ENCODE measurements around the gene OBSL1. TPM values are rescaled to one million over a fixed set of nuclear protein-coding genes. Genes with fewer than 3 reads are reported as not detected.

The OBSL1 gene
- polyA plus RNA-seq, 3 donors = 0.09 TPM; not detected in 2

GRCh38 chr2:219597552-219598307, 26.4 kb upstream of the OBSL1 start, which contains the start of gene STK11IP:
STK11IP (plus strand) TSS chr2:219597857; CDS start chr2:219598120, 263 bp downstream.
- Mint-ChIP-seq H3K27ac (peak within 1 kb of the TSS; percentile 94 to 99 (median 97)), H3K9me3 (peaks cover 0 to 1% (median 0%) of the 10 kb centered on the region in 7 donors), H3K36me3 (peaks cover 21 to 25% of the 10 kb centered on the region in 2 donors), H3K27me3 (ENCODE audit: low read depth in 3 of 3) (peaks cover 3 to 7% (median 4%) of the 10 kb centered on the region in 3 donors), H3K4me3 (peak within 1 kb of the TSS; percentile 95 to 96), H3K4me1 (peaks cover 22% of the 10 kb centered on the region)
- H3K9ac ChIP-seq (ENCODE audit: insufficient read depth, low read length, poor library complexity, severe bottlenecking) = peak within 1 kb of the TSS; percentile 65
- TF ChIP-seq, protein P1, sequence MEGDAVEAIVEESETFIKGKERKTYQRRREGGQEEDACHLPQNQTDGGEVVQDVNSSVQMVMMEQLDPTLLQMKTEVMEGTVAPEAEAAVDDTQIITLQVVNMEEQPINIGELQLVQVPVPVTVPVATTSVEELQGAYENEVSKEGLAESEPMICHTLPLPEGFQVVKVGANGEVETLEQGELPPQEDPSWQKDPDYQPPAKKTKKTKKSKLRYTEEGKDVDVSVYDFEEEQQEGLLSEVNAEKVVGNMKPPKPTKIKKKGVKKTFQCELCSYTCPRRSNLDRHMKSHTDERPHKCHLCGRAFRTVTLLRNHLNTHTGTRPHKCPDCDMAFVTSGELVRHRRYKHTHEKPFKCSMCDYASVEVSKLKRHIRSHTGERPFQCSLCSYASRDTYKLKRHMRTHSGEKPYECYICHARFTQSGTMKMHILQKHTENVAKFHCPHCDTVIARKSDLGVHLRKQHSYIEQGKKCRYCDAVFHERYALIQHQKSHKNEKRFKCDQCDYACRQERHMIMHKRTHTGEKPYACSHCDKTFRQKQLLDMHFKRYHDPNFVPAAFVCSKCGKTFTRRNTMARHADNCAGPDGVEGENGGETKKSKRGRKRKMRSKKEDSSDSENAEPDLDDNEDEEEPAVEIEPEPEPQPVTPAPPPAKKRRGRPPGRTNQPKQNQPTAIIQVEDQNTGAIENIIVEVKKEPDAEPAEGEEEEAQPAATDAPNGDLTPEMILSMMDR (IDR thresholded peaks at IDR 0.05) = no peak
- peak within 1 kb of the TSS; percentile 65 to 81 (median 80) for H3K4me3 ChIP-seq (replicated peaks in 1 of 3; ENCODE audit: low read depth in 2 of 3, low read length in 3 of 3)
- H3K4me2 ChIP-seq (replicated peaks; ENCODE audit: extremely low read depth, low read length, poor library complexity, severe bottlenecking) = peak within 1 kb of the TSS; percentile 72
- H3K27ac ChIP-seq (ENCODE audit: low read depth in 1 of 2, low read length in 2 of 2) = peak within 1 kb of the TSS; percentile 69 to 91
- peaks cover 11 to 16% of the 10 kb centered on the region in 2 donors for H3K4me1 ChIP-seq (ENCODE audit: control insufficient read depth in 1 of 2, insufficient read depth in 2 of 2, low read length in 2 of 2)
- H3K36me3 ChIP-seq (replicated peaks in 1 of 2; ENCODE audit: control insufficient read depth in 1 of 2, insufficient read depth in 2 of 2, low read length in 2 of 2) = peaks cover 18 to 27% of the 10 kb centered on the region in 2 donors
- peak; percentile 96 to 97 (median 97) for DNase-seq
- H3K27me3 ChIP-seq (ENCODE audit: control insufficient read depth in 2 of 2, insufficient read depth in 2 of 2, low read length in 2 of 2) = no peaks in the 10 kb centered on the region
- peaks cover 8% of the 10 kb centered on the region for H3K79me2 ChIP-seq (ENCODE audit: insufficient read depth, low read length)
- H4K20me1 ChIP-seq (ENCODE audit: insufficient read depth, low read length) = no peaks in the 10 kb centered on the region
- peak within 1 kb of the TSS; percentile 82 for H2AFZ ChIP-seq (ENCODE audit: insufficient read depth, low read depth, low read length, poor library complexity, severe bottlenecking)
- H3K9me3 ChIP-seq (replicated peaks in 1 of 2; ENCODE audit: control insufficient read depth in 1 of 2, insufficient read depth in 1 of 2, low read length in 2 of 2) = no peaks in the 10 kb centered on the region
- intact Hi-C loops (cut with micrococcal nuclease) = loop anchor here (5.0 kb wide), 3 partner anchors 45 to 210 kb away; partner anchors contain the start of genes GMPPA (in 2 of the 2) and DNPEP (in 1 of the 2)
- under 1% methylated on average over 52 of the region's 57 CpGs for WGBS (ENCODE audit: insufficient coverage)

DNA sequence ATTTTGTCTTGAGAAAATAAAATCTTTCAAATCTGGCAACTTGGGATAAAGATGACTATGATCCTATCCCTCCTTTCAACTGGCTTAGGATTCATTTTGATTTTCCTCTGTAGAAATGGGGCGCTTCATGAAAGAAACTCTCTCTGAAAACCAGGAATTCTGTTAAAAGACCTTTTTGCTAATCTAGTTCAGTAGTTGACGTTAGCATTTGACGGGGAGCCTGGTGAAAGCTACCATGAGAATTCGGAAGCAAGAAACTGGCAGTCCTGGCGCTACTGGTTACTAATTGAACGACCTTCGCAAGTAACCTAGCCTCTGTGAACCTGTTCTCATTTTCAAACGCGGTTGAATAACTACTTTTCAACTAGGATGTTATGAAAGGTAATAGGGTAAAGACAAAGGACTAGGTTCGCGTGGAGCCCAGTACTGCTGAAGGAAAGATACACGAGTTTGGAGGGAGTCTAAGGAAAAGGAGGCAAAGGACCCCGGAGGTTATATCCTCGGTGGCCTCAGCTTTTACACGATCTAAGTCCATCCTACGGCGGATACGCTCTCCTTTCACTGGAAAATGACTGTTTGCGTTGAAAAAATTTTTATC, 25.7 kb upstream of the OBSL1 start:
- Histone ChIP-seq H3K4me3 (replicated peaks in 1 of 3; ENCODE audit: low read depth in 2 of 3, low read length in 3 of 3) (peak overlapping the region; percentile 65 to 81 (median 80)), H3K9ac (ENCODE audit: insufficient read depth, low read length, poor library complexity, severe bottlenecking) (peak overlapping the region; percentile 65), H3K9me3 (replicated peaks in 1 of 2; ENCODE audit: control insufficient read depth in 1 of 2, insufficient read depth in 1 of 2, low read length in 2 of 2) (no peaks in the 10 kb centered on the region), H3K36me3 (replicated peaks in 1 of 2; ENCODE audit: control insufficient read depth in 1 of 2, insufficient read depth in 2 of 2, low read length in 2 of 2) (peaks cover 11 to 21% of the 10 kb centered on the region in 2 donors), H3K27me3 (ENCODE audit: control insufficient read depth in 2 of 2, insufficient read depth in 2 of 2, low read length in 2 of 2) (no peaks in the 10 kb centered on the region), H3K79me2 (ENCODE audit: insufficient read depth, low read length) (peaks cover 8% of the 10 kb centered on the region), H4K20me1 (ENCODE audit: insufficient read depth, low read length) (no peaks in the 10 kb centered on the region), H2AFZ (ENCODE audit: insufficient read depth, low read depth, low read length, poor library complexity, severe bottlenecking) (peak overlapping the region; percentile 82), H3K27ac (ENCODE audit: low read depth in 1 of 2, low read length in 2 of 2) (peak overlapping the region; percentile 69 to 91), H3K4me1 (ENCODE audit: control insufficient read depth in 1 of 2, insufficient read depth in 2 of 2, low read length in 2 of 2) (peaks cover 11 to 16% of the 10 kb centered on the region in 2 donors), H3K4me2 (replicated peaks; ENCODE audit: extremely low read depth, low read length, poor library complexity, severe bottlenecking) (peak overlapping the region; percentile 72)
- no peak for DNase-seq
- Mint-ChIP-seq H3K36me3 (peaks cover 14 to 18% of the 10 kb centered on the region in 2 donors), H3K4me3 (peak overlapping the region; percentile 95 to 96), H3K27ac (peak overlapping the region; percentile 94 to 99 (median 97)), H3K27me3 (ENCODE audit: low read depth in 3 of 3) (peaks cover 3 to 8% (median 4%) of the 10 kb centered on the region in 3 donors), H3K4me1 (peaks cover 22% of the 10 kb centered on the region), H3K9me3 (peaks cover 0 to 1% (median 0%) of the 10 kb centered on the region in 7 donors)
- TF ChIP-seq, protein P1 (IDR thresholded peaks at IDR 0.05) = no peak
- 38% methylated on average over 7 of the region's 19 CpGs for WGBS (ENCODE audit: insufficient coverage)
- intact Hi-C loops (cut with micrococcal nuclease) = loop anchor here (5.0 kb wide), 3 partner anchors 45 to 210 kb away; partner anchors contain the start of genes GMPPA (in 2 of the 2) and DNPEP (in 1 of the 2)

Measured in CD14-positive monocyte (primary cell).